ENCODE data around the gene ATP11C.

GRCh38 chrX:139724626-139725025 is 208.2 kb downstream of the ATP11C start:
- no peak for TF ChIP-seq CTCF (IDR thresholded peaks at IDR 0.05; ENCODE audit: poor library complexity)
- no peak for TF ChIP-seq EZH2 (IDR thresholded peaks at IDR 0.05; ENCODE audit: borderline replicate concordance)

Measured in hepatocyte (in vitro differentiated cells).